ENCODE measurements around the gene PHF20.
"Not testable (repeated sequence)": the region's sequence is repeated elsewhere in the genome, so short reads cannot be mapped to it uniquely, and the experiment has no call there.

- not testable (repeated sequence) for TF ChIP-seq CTCF (IDR thresholded peaks at IDR 0.05; ENCODE audit: low read length); EZH2 (optimal IDR thresholded peaks at IDR 0.05; ENCODE audit: low read depth, low read length); EZH2phosphoT487 (IDR thresholded peaks at IDR 0.05; ENCODE audit: low read length)
Observed at GRCh38 chr20:35895516-35895915, 123.7 kb downstream of the PHF20 start.
